GM21447 (cell line): ENCODE results near the gene CHTOP.
"Not testable (repeated sequence)": the region's sequence is repeated elsewhere in the genome, so short reads cannot be mapped to it uniquely, and the experiment has no call there.

Source experiments
- ATAC-seq: cut with Tn5 transposase; IDR thresholded peaks from one replicate; pipeline ENCODE4 v1.9.1; 2021; ENCODE audit not compliant: unreplicated experiment

CHTOP gene, protein sequence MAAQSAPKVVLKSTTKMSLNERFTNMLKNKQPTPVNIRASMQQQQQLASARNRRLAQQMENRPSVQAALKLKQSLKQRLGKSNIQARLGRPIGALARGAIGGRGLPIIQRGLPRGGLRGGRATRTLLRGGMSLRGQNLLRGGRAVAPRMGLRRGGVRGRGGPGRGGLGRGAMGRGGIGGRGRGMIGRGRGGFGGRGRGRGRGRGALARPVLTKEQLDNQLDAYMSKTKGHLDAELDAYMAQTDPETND

GRCh38 chr1:153633754-153634665, at the start of gene CHTOP:
TSS of gene CHTOP (plus strand) at chr1:153634066. CDS start at chr1:153636589, 2,523 bp downstream.
- ATAC-seq: peak; percentile 83

DNA sequence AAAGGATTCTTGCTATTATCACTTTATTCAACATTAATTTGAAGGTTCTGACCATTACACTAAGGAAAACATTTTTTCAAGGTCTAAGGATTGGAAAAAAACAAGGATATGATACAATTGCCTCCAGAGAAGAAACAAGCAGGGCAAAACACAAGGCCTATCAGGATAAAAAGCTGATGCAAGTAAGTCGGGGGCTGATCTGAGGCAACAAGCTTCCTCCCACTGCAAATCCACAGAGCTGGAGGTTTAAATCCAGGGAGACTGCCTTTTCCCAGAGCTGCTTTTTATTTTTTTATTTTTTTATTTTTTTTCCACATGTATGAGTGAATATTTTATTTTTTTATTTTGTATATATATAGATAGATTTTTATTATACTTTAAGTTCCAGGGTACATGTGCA, 48.9 kb upstream of the CHTOP start:
- ATAC-seq: no peak

DNA sequence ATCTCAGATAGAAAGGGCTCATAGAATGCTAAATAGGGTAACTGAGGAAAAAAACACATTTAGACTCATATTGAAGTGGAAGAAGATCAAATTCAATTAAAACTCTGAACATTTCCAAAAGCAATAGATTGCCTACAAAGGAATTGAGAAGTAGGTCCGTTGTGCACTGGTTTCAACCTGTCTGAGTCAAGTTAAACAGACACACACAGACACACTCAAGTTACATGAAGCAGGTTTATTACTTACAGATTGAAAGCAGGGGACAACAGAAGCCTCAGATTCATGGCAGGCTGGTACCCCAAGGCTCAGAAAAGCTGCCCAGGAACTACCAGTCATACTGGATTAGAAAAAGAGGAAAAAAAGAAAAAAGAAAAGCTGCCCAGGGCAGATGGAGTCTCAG, 47.5 kb upstream of the CHTOP start:
- ATAC-seq: no peak

DNA sequence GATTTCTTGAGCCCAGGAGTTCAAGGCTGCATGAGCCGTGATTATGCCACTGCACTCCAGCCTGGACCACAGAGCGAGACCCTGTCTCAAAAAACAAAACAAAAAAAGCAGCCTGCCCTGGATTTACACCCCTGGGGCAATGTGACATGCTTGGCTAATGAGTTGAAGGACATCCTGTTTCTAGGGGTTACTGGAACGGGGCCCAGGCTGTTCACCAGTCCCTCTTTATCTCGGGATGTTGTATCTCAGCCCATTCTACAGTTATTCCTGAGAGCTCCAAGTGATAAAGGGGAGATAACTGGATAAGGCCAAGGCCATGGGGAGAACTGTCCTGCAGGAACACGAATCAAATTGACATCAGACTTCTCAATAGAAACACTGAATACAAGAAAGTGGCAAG, 46.6 kb upstream of the CHTOP start:
- no peak for ATAC-seq

DNA sequence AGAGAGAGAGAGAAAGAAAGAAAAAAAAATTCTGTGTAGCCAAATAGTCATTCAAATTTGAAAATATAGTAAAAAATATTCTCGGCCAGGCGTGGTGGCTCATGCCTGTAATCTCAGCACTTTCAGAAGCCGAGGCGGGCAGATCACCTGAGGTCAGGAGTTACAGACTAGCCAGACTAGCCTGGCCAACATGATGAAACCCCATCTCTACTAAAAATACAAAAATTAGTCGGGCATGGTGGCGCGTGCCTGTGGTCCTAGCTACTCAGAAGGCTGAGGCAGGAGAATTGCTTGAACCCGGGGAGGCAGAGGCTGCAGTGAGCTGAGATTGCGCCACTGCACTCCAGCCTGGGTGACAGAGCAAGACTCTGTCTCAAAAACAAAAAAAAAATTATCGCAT, 45.8 kb upstream of the CHTOP start:
- ATAC-seq: not testable (repeated sequence)

- no peak for ATAC-seq
Measured at GRCh38 chr1:153588482-153588881, 45.4 kb upstream of the CHTOP start.

DNA sequence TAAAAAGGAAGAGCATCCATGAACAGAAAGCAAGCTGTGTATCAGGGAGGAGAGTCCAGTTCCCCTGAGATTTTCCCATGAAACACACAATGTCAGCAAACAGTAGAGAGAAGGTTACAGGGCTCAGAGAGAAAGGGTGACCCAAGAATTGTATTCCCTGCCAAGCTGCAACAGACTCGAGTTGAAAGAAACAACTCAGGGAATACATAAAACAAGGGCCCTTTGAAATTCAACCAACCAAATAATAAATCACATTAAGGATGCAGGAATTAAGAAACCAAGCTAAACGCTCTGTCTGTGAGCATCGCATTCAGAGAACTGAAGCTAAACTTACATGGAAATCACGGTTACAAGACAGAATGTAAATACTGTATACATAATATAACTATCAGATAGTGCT, 41.1 kb upstream of the CHTOP start:
- ATAC-seq: no peak

GRCh38 chr1:153597206-153597605, 36.7 kb upstream of the CHTOP start:
- ATAC-seq: no peak

DNA sequence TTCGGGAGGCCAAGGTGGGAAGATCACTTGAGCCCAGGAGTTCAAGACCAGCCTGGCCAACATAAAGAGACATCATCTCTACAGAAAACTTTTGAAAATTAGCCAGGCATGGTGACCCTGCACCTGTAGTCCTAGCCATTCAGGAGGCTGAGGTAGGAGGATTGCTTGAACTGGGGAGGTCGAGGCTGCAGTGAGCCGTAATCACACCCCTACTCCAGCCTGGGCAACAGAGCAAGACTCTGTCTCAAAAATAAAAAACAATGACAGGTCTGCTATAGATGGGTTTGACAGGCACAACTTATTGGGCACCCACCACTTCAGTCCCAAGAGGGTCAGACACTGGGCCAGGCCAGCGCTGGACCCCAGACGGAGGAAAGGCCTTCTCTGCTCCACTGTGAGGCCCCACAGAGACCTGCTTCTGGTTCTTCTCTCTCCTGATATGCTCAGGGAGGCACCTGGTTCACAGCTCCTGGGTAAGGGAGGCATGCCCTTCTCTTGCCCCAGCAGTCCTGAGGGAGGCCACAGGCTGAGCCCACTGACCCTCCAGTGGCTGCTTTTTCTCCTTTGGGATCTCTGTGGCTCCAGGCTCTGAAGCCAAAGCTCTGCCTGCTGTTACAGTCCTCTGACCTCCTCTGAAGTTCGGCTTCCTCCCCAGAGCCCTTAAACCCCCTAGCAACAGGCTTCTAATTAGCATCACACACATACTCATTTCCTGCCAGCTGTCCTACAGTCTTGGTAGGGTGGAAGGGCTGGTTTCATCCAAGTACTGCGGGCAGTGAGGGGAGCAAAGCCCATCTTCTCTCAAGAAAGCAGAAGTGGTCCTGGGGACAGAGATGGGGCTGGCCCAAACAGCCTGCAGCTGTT, 35.3 kb upstream of the CHTOP start:
- ATAC-seq: peak; percentile 99

DNA sequence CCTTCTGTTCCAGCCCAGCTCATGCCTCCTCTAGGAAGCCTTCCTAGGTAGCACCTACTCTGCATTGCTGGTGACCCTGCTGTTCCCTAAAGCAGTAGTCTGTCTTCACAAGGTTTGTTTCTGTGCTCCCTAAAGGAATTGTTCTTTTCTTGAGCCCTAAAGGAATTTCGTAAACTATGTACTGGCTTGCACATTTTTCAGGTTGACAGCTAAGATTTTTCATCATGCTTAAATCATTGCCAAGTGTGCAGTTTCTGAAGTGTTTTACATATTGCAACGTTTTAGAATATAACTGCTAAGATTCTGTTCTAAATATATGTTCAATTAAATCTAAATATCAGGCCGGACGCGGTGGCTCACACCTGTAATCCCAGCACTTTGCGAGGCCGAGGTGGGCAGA, 34.0 kb upstream of the CHTOP start:
- no peak for ATAC-seq

DNA sequence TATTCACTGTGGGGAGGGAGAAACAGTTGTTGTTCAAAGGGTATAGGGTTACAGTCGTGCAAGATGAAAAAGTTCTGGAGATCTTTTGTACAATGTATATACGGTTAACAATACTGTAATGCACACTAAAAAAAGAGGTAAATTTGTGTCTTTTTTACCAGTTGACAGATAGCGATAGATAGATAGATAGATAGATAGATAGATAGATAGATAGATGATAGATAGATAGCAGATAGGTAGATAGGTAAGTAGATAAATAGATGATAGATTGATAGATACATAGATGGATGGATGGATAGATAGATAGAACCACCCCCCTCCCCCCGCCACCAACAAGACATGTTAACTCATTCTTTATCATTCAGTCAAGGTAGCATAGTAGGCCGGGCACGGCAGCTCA, 31.1 kb upstream of the CHTOP start:
- no peak for ATAC-seq

GRCh38 chr1:153606194-153606593, 27.7 kb upstream of the CHTOP start:
- ATAC-seq: no peak

- no peak for ATAC-seq
Measured at GRCh38 chr1:153607381-153607780, 26.5 kb upstream of the CHTOP start.

- ATAC-seq: no peak
Measured at GRCh38 chr1:153608089-153608682, 25.7 kb upstream of the CHTOP start.

DNA sequence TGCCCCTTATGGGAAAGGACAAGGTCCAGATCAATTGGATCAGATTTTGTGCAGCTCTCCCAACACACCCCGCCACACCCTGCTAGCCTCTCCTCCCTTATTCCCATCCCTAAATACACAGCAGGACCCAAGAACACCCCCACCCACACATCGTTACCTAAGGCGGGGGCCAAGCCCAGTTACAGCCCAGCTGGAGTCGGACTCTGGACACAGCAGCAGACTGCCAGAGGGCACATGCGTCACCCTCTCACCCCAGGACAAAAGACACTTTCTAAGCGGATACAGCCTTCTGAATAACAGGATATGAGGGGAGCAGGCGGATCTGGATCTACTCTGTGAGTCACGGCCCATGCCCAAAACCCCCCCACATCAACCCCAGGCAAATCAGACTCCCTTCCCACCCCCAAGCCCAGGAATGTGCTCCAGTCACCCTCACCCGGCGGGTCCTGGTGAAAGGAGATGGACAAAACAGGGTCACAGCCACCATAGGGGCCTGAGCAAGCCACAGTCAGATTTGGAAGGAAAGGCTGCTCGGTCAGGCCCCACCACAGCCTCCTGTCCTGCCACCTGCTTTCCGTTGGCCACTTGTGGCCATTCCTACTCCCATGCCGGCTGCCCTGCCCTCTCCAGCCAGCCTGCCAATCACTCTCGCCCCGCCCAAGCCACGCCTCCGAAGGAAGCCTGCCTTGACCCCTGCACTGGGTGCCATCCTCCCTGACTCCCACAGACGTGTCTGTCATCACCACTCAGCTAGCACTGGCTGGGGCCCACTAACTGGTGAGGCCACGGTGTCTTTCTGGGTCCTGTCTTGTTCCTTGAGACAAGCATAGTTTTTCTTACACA, 24.9 kb upstream of the CHTOP start:
- ATAC-seq: no peak

GRCh38 chr1:153609585-153609907, 24.3 kb upstream of the CHTOP start:
- no peak for ATAC-seq

GRCh38 chr1:153610334-153610733, 23.5 kb upstream of the CHTOP start:
- ATAC-seq: no peak

DNA sequence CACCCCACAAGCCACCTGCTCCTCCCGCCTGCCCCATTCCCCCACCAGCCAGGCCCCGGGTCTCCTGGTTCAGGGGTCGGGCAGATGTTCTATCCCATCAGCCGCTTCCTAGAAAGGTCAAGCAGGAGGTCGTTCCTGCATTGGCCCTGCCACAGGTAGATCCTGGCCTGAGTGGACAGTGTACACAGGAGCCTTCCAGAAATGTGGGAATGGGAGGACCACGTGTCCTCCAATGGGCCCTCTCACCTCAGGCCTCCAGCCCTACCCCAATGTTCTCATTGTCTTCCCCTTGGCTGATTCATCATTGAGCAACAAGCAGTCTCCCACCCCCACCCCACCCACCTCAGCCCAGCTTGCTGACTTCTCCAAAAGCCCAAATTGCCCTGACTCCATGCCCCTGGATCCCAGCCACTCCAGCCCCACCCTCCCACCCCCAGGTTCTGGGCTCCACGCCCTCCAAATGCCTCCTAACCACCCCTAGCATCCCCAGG, 23.0 kb upstream of the CHTOP start:
- no peak for ATAC-seq

DNA sequence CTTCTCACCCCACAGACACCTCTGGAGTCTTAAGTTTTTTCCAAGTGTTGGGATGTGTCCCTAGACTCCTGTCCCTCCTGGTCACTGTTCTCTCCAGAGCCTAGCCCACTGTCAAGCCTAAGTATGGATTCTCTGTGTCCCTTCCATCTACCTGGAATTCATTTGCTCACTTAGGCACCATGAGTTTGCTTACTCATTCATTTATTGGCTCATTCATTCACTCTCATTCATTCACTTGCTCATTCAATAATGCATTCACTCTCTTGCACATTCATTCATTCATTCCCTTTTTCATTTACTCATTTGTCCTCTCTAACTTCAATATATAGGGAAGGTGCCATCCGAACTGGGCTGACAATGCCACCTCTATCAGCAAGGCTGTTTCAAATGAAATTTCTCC, 22.5 kb upstream of the CHTOP start:
- no peak for ATAC-seq

DNA sequence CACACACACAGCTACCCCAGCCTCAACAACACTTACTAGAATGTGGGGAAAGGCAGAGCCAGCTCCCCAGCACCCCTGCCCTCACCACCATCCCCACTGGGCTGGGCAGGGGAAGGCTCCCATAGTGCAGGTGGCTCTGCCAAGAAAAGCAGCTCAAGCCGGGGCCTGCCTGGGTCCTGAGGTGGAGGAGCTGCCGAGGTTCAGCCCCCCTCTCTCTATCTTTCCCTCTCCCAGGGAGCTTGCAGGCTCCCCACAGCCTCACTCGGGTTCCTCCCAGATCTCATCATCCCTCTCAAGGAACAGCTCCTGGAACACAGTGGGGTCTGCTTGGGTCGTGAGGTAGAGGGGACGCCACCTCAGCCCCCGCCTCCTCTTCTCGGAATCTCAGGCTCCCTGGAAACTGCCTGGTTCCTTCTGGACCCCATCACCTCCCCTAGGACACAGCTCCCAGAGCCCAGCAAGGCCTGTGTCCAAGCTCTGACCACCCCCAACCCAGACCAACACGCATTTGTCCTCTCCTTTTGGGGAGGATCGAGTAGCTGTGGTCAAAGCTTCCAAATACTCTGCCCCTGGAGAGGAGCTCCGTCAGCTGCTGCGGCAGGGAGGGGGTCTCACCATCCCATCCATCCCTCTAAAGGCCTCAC, 21.6 kb upstream of the CHTOP start:
- ATAC-seq: no peak
